ENCODE measurements around the gene FAM98C. TPM values are rescaled to one million over a fixed set of nuclear protein-coding genes. Genes with fewer than 3 reads are reported as not detected.
"Not testable (repeated sequence)": the region's sequence is repeated elsewhere in the genome, so short reads cannot be mapped to it uniquely, and the experiment has no call there.

FAM98C gene
- total and polyA plus RNA-seq, 2 experiments from 2014 or later: 9.9 to 20.2 TPM

DNA sequence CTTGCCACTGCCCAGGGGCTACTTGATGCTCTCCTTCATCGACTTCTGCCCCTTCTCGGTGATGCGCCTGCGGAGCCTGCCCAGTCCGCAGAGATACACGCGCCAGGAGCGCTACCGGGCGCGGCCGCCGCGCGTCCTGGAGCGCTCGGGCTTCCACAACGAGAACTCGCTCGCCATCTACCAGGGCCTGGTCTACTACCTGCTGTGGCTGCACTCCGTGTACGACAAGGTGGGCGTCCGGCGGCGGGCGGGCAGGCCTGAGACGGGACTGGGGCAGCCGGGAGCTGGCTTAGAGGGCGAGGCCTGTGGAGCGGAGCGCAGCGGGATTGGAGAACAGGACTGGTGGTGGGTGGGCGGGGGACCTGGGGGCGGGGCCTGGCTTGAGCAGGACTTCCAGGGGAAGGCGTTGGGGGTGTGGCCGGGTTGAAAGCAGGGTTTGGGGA lies 41.2 kb upstream of the FAM98C start:
- peaks cover 31% of the 10 kb centered on the region for H3K27me3 ChIP-seq
- no peak for TF ChIP-seq EZH2 (IDR thresholded peaks at IDR 0.05; ENCODE audit: borderline replicate concordance)

DNA sequence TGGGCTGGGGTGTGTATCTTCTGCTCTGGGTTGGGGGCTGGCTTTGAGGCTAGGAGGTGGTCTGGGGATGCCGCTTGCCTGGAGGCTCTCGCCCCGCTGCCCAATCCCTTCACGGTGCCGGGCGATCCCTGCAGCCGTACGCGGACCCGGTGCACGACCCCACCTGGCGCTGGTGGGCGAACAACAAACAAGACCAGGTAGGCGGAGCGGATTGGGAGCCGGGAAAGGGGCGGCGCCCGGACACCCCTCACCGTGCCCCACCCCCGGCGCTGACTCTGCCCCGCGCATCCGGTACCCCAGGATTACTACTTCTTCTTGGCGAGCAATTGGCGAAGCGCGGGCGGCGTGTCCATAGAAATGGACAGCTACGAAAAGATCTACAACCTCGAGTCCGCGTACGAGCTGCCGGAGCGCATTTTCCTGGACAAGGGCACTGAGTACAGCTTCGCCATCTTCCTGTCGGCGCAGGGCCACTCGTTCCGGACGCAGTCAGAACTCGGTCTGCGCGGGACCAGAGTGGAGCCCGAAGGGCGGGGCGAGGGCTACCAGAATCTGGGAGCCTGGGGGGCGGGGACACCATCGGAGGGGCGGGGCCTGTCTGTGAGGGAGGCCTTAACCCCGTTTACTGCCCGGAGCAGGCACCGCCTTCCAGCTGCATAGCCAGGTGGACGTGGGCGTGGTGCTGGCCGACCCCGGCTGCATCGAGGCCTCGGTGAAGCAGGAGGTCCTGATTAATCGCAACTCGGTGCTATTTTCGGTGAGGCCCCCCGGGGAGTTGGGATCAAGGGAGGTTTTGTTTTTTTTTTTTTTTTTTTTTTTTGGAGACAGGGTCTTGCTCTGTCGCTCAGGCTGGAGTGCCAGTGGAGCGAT lies 40.6 kb upstream of the FAM98C start:
- TF ChIP-seq EZH2phosphoT487 (IDR thresholded peaks at IDR 0.05; ENCODE audit: low read depth, severe bottlenecking, unreplicated experiment) (no peak), EZH2 (IDR thresholded peaks at IDR 0.05; ENCODE audit: borderline replicate concordance) (no peak), CTCF (IDR thresholded peaks at IDR 0.05; ENCODE audit: poor library complexity) (no peak)
- peaks cover 8% of the 10 kb centered on the region for H3K4me1 ChIP-seq (ENCODE audit: insufficient read depth)
- no peaks in the 10 kb centered on the region for H3K79me2 ChIP-seq
- DNase-seq (ENCODE audit: low spot score): peak; percentile 84
- H3K4me2 ChIP-seq: peak overlapping the region; percentile 100
- H3K27ac ChIP-seq: peak overlapping the region; percentile 35
- WGBS (ENCODE audit: low lambda C conversion rate, missing lambda C conversion rate): 5% methylated on average over 62 of the region's 68 CpGs
- no peaks in the 10 kb centered on the region for H3K9me2 ChIP-seq (replicated peaks; ENCODE audit: insufficient read depth)
- no peaks in the 10 kb centered on the region for H4K20me1 ChIP-seq (ENCODE audit: insufficient read depth, poor library complexity, severe bottlenecking)
- H3K4me3 ChIP-seq: peak overlapping the region; percentile 37
- H3K27me3 ChIP-seq: peaks cover 31% of the 10 kb centered on the region
- peak overlapping the region; percentile 58 for H2AFZ ChIP-seq
- H3K36me3 ChIP-seq (replicated peaks; ENCODE audit: insufficient read depth, low read depth): no peaks in the 10 kb centered on the region
- no peaks in the 10 kb centered on the region for H3K9me3 ChIP-seq (ENCODE audit: low read depth)

More for the DNA sequence above, 41.2 kb upstream of the FAM98C start:
- DNase-seq (ENCODE audit: low spot score): peak; percentile 91
- Histone ChIP-seq H2AFZ (peak overlapping the region; percentile 58), H3K27ac (no peak overlapping the region), H3K4me1 (ENCODE audit: insufficient read depth) (peaks cover 8% of the 10 kb centered on the region), H3K9me2 (replicated peaks; ENCODE audit: insufficient read depth) (no peaks in the 10 kb centered on the region), H3K4me2 (peak overlapping the region; percentile 100), H3K9me3 (ENCODE audit: low read depth) (no peaks in the 10 kb centered on the region), H3K79me2 (no peaks in the 10 kb centered on the region), H3K4me3 (peak overlapping the region; percentile 37), H3K36me3 (replicated peaks; ENCODE audit: insufficient read depth, low read depth) (no peaks in the 10 kb centered on the region), H4K20me1 (ENCODE audit: insufficient read depth, poor library complexity, severe bottlenecking) (no peaks in the 10 kb centered on the region)
- 0% methylated on average over 28 of the region's 37 CpGs for WGBS (ENCODE audit: low lambda C conversion rate, missing lambda C conversion rate)

- peaks cover 31% of the 10 kb centered on the region for H3K27me3 ChIP-seq
- not testable (repeated sequence) for H3K27ac ChIP-seq; H3K9me2 ChIP-seq (replicated peaks; ENCODE audit: insufficient read depth); H3K4me1 ChIP-seq (ENCODE audit: insufficient read depth); H3K9me3 ChIP-seq (ENCODE audit: low read depth); H2AFZ ChIP-seq; H3K4me3 ChIP-seq; H3K36me3 ChIP-seq (replicated peaks; ENCODE audit: insufficient read depth, low read depth); H4K20me1 ChIP-seq (ENCODE audit: insufficient read depth, poor library complexity, severe bottlenecking); DNase-seq (ENCODE audit: low spot score); H3K79me2 ChIP-seq
- 83% methylated on average over 15 of the region's 16 CpGs for WGBS (ENCODE audit: low lambda C conversion rate, missing lambda C conversion rate)
- H3K4me2 ChIP-seq: peak overlapping the region; percentile 100
These were observed 39.8 kb upstream of the FAM98C start for GRCh38 chr19:38362946-38363688.

DNA sequence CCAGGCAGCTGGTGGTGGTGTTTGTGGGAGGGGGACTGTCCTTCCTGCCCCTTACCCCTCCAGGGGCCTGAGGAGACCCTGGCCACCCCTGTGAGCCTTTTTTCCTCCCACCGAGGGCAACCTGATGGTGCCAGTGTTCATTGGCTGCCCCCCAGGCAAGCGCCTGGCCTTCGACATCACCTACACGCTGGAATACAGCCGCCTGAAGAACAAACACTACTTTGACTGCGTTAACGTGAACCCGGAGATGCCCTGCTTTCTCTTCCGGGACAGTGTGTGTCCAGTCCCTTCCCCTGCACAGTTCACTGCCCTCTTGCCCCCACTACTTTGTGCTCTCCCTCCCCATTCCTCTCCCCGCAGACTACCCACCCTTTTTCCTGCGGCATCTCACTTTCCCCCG lies 35.9 kb upstream of the FAM98C start:
- Histone ChIP-seq H3K79me2 (no peaks in the 10 kb centered on the region), H3K27me3 (no peaks in the 10 kb centered on the region), H2AFZ (no peak overlapping the region), H3K9me3 (ENCODE audit: low read depth) (no peaks in the 10 kb centered on the region), H3K4me1 (ENCODE audit: insufficient read depth) (peaks cover 8% of the 10 kb centered on the region), H4K20me1 (ENCODE audit: insufficient read depth, poor library complexity, severe bottlenecking) (no peaks in the 10 kb centered on the region), H3K36me3 (replicated peaks; ENCODE audit: insufficient read depth, low read depth) (no peaks in the 10 kb centered on the region), H3K27ac (no peak overlapping the region), H3K4me2 (no peak overlapping the region), H3K4me3 (no peak overlapping the region), H3K9me2 (replicated peaks; ENCODE audit: insufficient read depth) (no peaks in the 10 kb centered on the region)
- 91% methylated on average over 12 of the region's 12 CpGs for WGBS (ENCODE audit: low lambda C conversion rate, missing lambda C conversion rate)
- TF ChIP-seq CTCF (IDR thresholded peaks at IDR 0.05; ENCODE audit: poor library complexity) (no peak), EZH2 (IDR thresholded peaks at IDR 0.05; ENCODE audit: borderline replicate concordance) (no peak)
- DNase-seq (ENCODE audit: low spot score): no peak
